ENCODE data around the gene RYK.

GRCh38 chr3:134161898-134162615, 88.6 kb downstream of the RYK start:
- TF ChIP-seq CTCF (IDR thresholded peaks at IDR 0.05; ENCODE audit: extremely low read depth in 1 of 2, insufficient read depth in 1 of 2, low read depth in 1 of 2, low read length in 2 of 2) (no peak), EZH2 (IDR thresholded peaks at IDR 0.05; ENCODE audit: borderline replicate concordance, low read depth, low read length, severe bottlenecking) (no peak), POLR2A (IDR thresholded peaks at IDR 0.05; ENCODE audit: low read depth, low read length) (no peak), POLR2AphosphoS5 (IDR thresholded peaks at IDR 0.05; ENCODE audit: insufficient read depth, low read depth, low read length) (no peak)

All from endothelial cell of umbilical vein (primary cell).